A549 (cell line): ENCODE results near the gene AUTS2. TPM values are rescaled to one million over a fixed set of nuclear protein-coding genes. Genes with fewer than 3 reads are reported as not detected.

Experiments used
- ATAC-seq, 2 experiments: fragments of 200-7000 bp in 1 of 2; fragments of >200 bp in 1 of 2; cut with Nextera tagmentation in 1 of 2; cut with Tn5 transposase in 1 of 2; 3 replicates each; pipeline versions ENCODE4 v1.8.0 to v1.9.1; 2018 to 2020; ENCODE audit warnings: mild to moderate bottlenecking in 1 of 2, moderate library complexity in 1 of 2
- CTCF ChIA-PET: fragments of 300-600 bp; sonication (Branson Sonifier 250); formaldehyde crosslinking; extraction: SDS; loops from one replicate; lab custom pipeline; 2021; ENCODE audit warnings: antibody characterized with exemption, inconsistent platforms; lab: Yijun Ruan, JAX
- POLR2A ChIA-PET: fragments of 350-600 bp; formaldehyde crosslinking; extraction: SDS; loops from one replicate; lab custom pipeline; 2021; ENCODE audit warnings: antibody characterized with exemption, inconsistent platforms; lab: Yijun Ruan, JAX
- DNase-seq, 2 experiments: peaks; one replicate each; pipeline versions ENCODE4 v3.0.0 to v3.0.0-alpha.2; 2011 to 2016; ENCODE audit warnings: low read depth in 1 of 2, low spot score in 1 of 2
- FAIRE-seq: peaks from 2 replicates; lab custom pipeline; 2011; peaks lifted over from hg19 to GRCh38; lab: Jason Lieb, UNC
- H3K27ac ChIP-seq, 2 experiments: fragments of >200 bp; sonication (Bioruptor Twin); formaldehyde crosslinking; 3 replicates each; pipeline ENCODE4 v1.5.1; 2016 to 2017
- H3K4me1 ChIP-seq: fragments of >200 bp; sonication (Bioruptor Twin); formaldehyde crosslinking; 3 replicates; pipeline ENCODE4 v1.6.1; 2016
- H3K4me2 ChIP-seq: fragments of >200 bp; sonication (Bioruptor Twin); formaldehyde crosslinking; 3 replicates; pipeline ENCODE4 v1.6.1; 2016
- H3K4me3 ChIP-seq: fragments of >200 bp; sonication (Bioruptor Twin); formaldehyde crosslinking; 3 replicates; pipeline ENCODE4 v1.5.1; 2016
- H3K9me3 ChIP-seq: fragments of >200 bp; sonication (Bioruptor Twin); formaldehyde crosslinking; 3 replicates; pipeline ENCODE4 v1.6.1; 2016
- CBX8 ChIP-seq: fragments of 200-600 bp; sonication (generic); IDR thresholded peaks from 2 replicates; pipeline ENCODE4 v1.6.1; 2016
- EHF ChIP-seq: fragments of 250-450 bp; sonication (Bioruptor Pico); IDR thresholded peaks from 2 replicates; pipeline ENCODE4 v1.5.0; 2020; ENCODE audit warnings: mild to moderate bottlenecking
- EHMT2 ChIP-seq: fragments of 200-600 bp; sonication (generic); IDR thresholded peaks from 2 replicates; pipeline ENCODE4 v1.6.1; 2016; ENCODE audit warnings: antibody characterized with exemption, low read depth, mild to moderate bottlenecking, moderate library complexity
- ELK1 ChIP-seq: fragments of 150-350 bp; IDR thresholded peaks from 2 replicates; pipeline ENCODE4 v1.6.1; 2014; ENCODE audit warnings: low read depth, mild to moderate bottlenecking, low read length
- ESRRA ChIP-seq: fragments of 150-350 bp; IDR thresholded peaks from 2 replicates; pipeline ENCODE4 v1.6.1; 2014; ENCODE audit warnings: mild to moderate bottlenecking, low read length, borderline replicate concordance
- HDAC2 ChIP-seq: fragments of 200-600 bp; sonication (generic); IDR thresholded peaks from 2 replicates; pipeline ENCODE4 v1.6.1; 2016
- HEYL ChIP-seq: fragments of 250-450 bp; sonication (Bioruptor Pico); IDR thresholded peaks from 2 replicates; pipeline ENCODE4 v1.8.0; 2021; ENCODE audit warnings: mild to moderate bottlenecking, moderate library complexity
- HMGXB4 ChIP-seq: fragments of 250-450 bp; sonication (Bioruptor Pico); IDR thresholded peaks from 2 replicates; pipeline ENCODE4 v1.5.0; 2021; ENCODE audit warnings: mild to moderate bottlenecking, moderate library complexity, borderline replicate concordance
- HOXA7 ChIP-seq: fragments of 250-450 bp; sonication (Bioruptor Pico); IDR thresholded peaks from 2 replicates; pipeline ENCODE4 v1.5.0; 2020; ENCODE audit warnings: mild to moderate bottlenecking, moderate library complexity
- HOXB13 ChIP-seq: fragments of 250-450 bp; sonication (Bioruptor Pico); IDR thresholded peaks from 2 replicates; pipeline ENCODE4 v1.5.0; 2020; ENCODE audit warnings: low read depth, mild to moderate bottlenecking, moderate library complexity
- HOXB5 ChIP-seq: fragments of 250-450 bp; sonication (Bioruptor Pico); IDR thresholded peaks from 2 replicates; pipeline ENCODE4 v1.5.0; 2020; ENCODE audit warnings: mild to moderate bottlenecking, moderate library complexity
- JUNB ChIP-seq: fragments of >200 bp; sonication (Bioruptor Twin); formaldehyde crosslinking; IDR thresholded peaks from 2 replicates; pipeline ENCODE4 v1.6.1; 2016
- KDM1A ChIP-seq: fragments of 200-600 bp; sonication (generic); IDR thresholded peaks from 2 replicates; pipeline ENCODE4 v1.6.1; 2016; ENCODE audit warnings: low read depth, mild to moderate bottlenecking
- MAFK ChIP-seq: fragments of 450-650 bp; IDR thresholded peaks from 2 replicates; pipeline ENCODE4 v1.6.1; 2014; ENCODE audit not compliant: partially characterized antibody
- MYC ChIP-seq: IDR thresholded peaks from 2 replicates; pipeline ENCODE4 v1.6.1; 2012; ENCODE audit warnings: mild to moderate bottlenecking, inconsistent platforms, low read length, improper control_type of control experiment, borderline replicate concordance
- NFE2L2 ChIP-seq: fragments of 150-350 bp; conservative IDR thresholded peaks from 2 replicates; pipeline ENCODE4 v1.6.1; 2014; ENCODE audit warnings: low read length
- NPAS2 ChIP-seq: fragments of 250-450 bp; sonication (Bioruptor Pico); IDR thresholded peaks from 2 replicates; pipeline ENCODE4 v1.8.0; 2022; ENCODE audit warnings: mild to moderate bottlenecking, moderate library complexity, borderline replicate concordance
- NR3C1 ChIP-seq: fragments of >200 bp; sonication (Bioruptor Twin); formaldehyde crosslinking; IDR thresholded peaks from 3 replicates; pipeline ENCODE4 v1.6.1; 2017
- PBX3 ChIP-seq: IDR thresholded peaks from 2 replicates; pipeline ENCODE4 v1.6.1; 2012
- POLR2AphosphoS2 ChIP-seq: conservative IDR thresholded peaks from 2 replicates; pipeline ENCODE4 v1.6.1; 2012; ENCODE audit warnings: low read length, improper control_type of control experiment, inconsistent platforms
- RARB ChIP-seq: fragments of 250-450 bp; sonication (Bioruptor Pico); IDR thresholded peaks from 2 replicates; pipeline ENCODE4 v1.8.0; 2021; ENCODE audit warnings: mild to moderate bottlenecking, moderate library complexity
- RFX5 ChIP-seq: fragments of 450-650 bp; IDR thresholded peaks from 2 replicates; pipeline ENCODE4 v1.7.1; 2014; ENCODE audit warnings: antibody characterized with exemption, mild to moderate bottlenecking, moderate library complexity
- RNF2 ChIP-seq: fragments of 200-600 bp; sonication (generic); IDR thresholded peaks from 2 replicates; pipeline ENCODE4 v1.6.1; 2016; ENCODE audit warnings: low read depth, mild to moderate bottlenecking, antibody characterized with exemption, moderate library complexity, borderline replicate concordance
- TP53 ChIP-seq: fragments of 250-450 bp; sonication (Bioruptor Pico); IDR thresholded peaks from 2 replicates; pipeline ENCODE4 v1.5.0; 2021; ENCODE audit warnings: mild to moderate bottlenecking, moderate library complexity
- ZC3H11A ChIP-seq: fragments of 450-650 bp; IDR thresholded peaks from 2 replicates; pipeline ENCODE4 v1.6.1; 2014; ENCODE audit warnings: antibody characterized with exemption, mild to moderate bottlenecking
- ZFP36 ChIP-seq: fragments of 450-650 bp; IDR thresholded peaks from 2 replicates; pipeline ENCODE4 v1.6.1; 2014; ENCODE audit warnings: borderline replicate concordance; ENCODE audit not compliant: partially characterized antibody
- ZSCAN20 ChIP-seq: fragments of 250-450 bp; sonication (Bioruptor Pico); IDR thresholded peaks from 2 replicates; pipeline ENCODE4 v1.8.0; 2022; ENCODE audit warnings: mild to moderate bottlenecking, moderate library complexity
- WGBS: methylation state at CpG from one replicate; pipeline ENCODE4 v1.1.6; 2017; ENCODE audit errors: missing lambda C conversion rate; 5-methylcytosine and 5-hydroxymethylcytosine counted together
- polyA plus RNA-seq, 4 experiments: library from polyadenylated mRNA; depleted of rRNA in 3 of 4; stranded (reverse); fragments of >200 nt; fragmentation: RNase III in 1 of 4; extraction: RNeasy Plus Mini Kit Qiagen cat#74134 plus additional on column Dnase treatment in 1 of 4; gene quantifications; 2 replicates in 3 of 4; 3 replicates in 1 of 4; pipeline ENCODE4 v1.2.3, GENCODE V29; 2011 to 2017
- TF ChIP-seq, protein P1 (sequence below): IDR thresholded peaks from 2 replicates; pipeline ENCODE4 v1.6.1; 2012
- TF ChIP-seq, protein P2 (sequence below): fragments of 450-650 bp; IDR thresholded peaks from 2 replicates; pipeline ENCODE4 v1.6.1; 2014; ENCODE audit warnings: antibody characterized with exemption
- TF ChIP-seq, protein P3 (sequence below): fragments of 250-450 bp; sonication (Bioruptor Pico); IDR thresholded peaks from 2 replicates; pipeline ENCODE4 v1.5.0; 2020; ENCODE audit warnings: low read depth, mild to moderate bottlenecking, moderate library complexity

The AUTS2 gene
- polyA plus RNA-seq, 2 of the 4 experiments (the other 2 are of a cell fraction): 1.6 to 3.6 TPM

DNA sequence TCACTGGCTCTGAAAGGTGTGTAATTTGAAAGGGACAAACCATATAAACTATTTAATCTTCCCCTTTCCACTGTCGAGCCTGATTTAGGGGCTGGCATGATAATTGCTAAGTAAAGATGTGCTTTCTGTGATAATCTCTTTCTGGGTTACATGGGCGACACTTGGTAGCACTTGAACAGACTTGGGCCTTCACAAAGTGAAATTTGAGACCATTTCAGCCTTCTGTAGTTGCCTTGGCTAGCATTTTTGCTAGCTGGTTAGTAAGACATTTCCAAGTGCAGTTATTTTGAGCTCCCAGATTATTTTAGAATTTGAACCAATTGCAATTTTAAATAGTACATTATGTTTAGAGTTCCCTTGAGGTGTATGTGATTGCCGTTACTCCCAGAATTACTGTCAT lies 1101.0 kb downstream of the AUTS2 start:
- FAIRE-seq (no peak), ATAC-seq (no peak)
- ChIA-PET CTCF (interaction anchor here (1.0 to 3.6 kb wide), 9 partner anchors 9 to 954 kb away, joined by 3 to 39 read pairs (median 3); no protein-coding TSS in a partner anchor), POLR2A (no interaction called here)
- Histone ChIP-seq H3K9me3 (no peaks in the 10 kb centered on the region), H3K27ac (no peak overlapping the region), H3K4me1 (no peaks in the 10 kb centered on the region)
- WGBS: 52% methylated on average over 3 of the region's 3 CpGs
- TF ChIP-seq MYC: no peak
- no peak for TF ChIP-seq ELK1
- TF ChIP-seq KDM1A: no peak
- no peak for TF ChIP-seq POLR2AphosphoS2
- no peak for TF ChIP-seq JUNB
- no peak for TF ChIP-seq EHMT2
- no peak for TF ChIP-seq HOXB5 (CRISPR knock-in tag)
- TF ChIP-seq PBX3: no peak
- no peak for TF ChIP-seq HOXB13 (CRISPR knock-in tag)
- TF ChIP-seq EHF (CRISPR knock-in tag): no peak
- no peak for TF ChIP-seq NR3C1
- TF ChIP-seq HOXA7 (CRISPR knock-in tag): no peak
- TF ChIP-seq ZFP36: no peak
- TF ChIP-seq, all 56 proteins: peak for 0
- Histone ChIP-seq H3K4me2 (no peak overlapping the region), H3K4me3 (no peak overlapping the region)
- DNase-seq: no peak

GRCh38 chr7:70700055-70700940 lies 1102.0 kb downstream of the AUTS2 start:
- Histone ChIP-seq H3K4me3 (no peak overlapping the region), H3K4me1 (no peaks in the 10 kb centered on the region), H3K9me3 (no peaks in the 10 kb centered on the region), H3K4me2 (no peak overlapping the region), H3K27ac (no peak overlapping the region)
- FAIRE-seq (no peak), ATAC-seq (no peak), DNase-seq (no peak)
- no peak for TF ChIP-seq MAFK
- TF ChIP-seq, protein P1, sequence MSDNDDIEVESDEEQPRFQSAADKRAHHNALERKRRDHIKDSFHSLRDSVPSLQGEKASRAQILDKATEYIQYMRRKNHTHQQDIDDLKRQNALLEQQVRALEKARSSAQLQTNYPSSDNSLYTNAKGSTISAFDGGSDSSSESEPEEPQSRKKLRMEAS: no peak
- TF ChIP-seq RNF2: no peak
- no peak for TF ChIP-seq HEYL (CRISPR knock-in tag)
- CTCF ChIA-PET: interaction anchor here (3.6 kb wide), 1 partner anchor 657 kb away, joined by 32 read pairs; no protein-coding TSS in a partner anchor
- 43% methylated on average over 11 of the region's 11 CpGs for WGBS
- POLR2A ChIA-PET: no interaction called here

DNA sequence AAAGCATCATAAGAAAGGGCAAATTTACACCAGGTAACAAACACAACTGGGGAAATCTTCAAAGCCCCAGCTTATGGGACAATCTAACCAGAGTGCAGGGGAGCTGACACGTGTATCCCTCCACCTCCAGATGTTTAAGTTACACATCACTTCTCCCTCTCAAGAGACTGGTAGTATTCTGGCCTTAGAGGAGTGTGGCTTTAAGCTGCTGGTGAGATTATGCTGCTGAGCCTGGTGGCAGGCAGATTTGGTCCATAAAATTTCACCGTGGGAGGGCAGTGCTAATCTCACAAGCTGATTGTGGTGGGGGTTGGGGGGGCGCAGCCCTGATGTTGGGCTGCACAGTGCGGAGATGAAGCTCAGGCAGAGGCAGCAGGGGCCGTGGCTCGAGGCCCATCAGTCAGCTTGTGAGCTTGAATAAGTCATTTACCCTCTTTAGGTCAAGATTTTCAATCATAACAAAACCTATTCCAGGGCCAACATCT lies 1102.7 kb downstream of the AUTS2 start:
- POLR2A ChIA-PET: no interaction called here
- TF ChIP-seq ZC3H11A: no peak
- TF ChIP-seq ZSCAN20: no peak
- no peak for TF ChIP-seq RARB (CRISPR knock-in tag)
- TF ChIP-seq, protein P2, sequence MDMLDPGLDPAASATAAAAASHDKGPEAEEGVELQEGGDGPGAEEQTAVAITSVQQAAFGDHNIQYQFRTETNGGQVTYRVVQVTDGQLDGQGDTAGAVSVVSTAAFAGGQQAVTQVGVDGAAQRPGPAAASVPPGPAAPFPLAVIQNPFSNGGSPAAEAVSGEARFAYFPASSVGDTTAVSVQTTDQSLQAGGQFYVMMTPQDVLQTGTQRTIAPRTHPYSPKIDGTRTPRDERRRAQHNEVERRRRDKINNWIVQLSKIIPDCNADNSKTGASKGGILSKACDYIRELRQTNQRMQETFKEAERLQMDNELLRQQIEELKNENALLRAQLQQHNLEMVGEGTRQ: no peak
- no peak for TF ChIP-seq HDAC2
- no peak for TF ChIP-seq CBX8
- no peak for TF ChIP-seq TP53
- TF ChIP-seq NPAS2 (CRISPR knock-in tag): no peak
- no peak for TF ChIP-seq RFX5
- TF ChIP-seq, protein P3, sequence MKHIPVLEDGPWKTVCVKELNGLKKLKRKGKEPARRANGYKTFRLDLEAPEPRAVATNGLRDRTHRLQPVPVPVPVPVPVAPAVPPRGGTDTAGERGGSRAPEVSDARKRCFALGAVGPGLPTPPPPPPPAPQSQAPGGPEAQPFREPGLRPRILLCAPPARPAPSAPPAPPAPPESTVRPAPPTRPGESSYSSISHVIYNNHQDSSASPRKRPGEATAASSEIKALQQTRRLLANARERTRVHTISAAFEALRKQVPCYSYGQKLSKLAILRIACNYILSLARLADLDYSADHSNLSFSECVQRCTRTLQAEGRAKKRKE (CRISPR knock-in tag): no peak
- TF ChIP-seq HMGXB4 (CRISPR knock-in tag): no peak
- TF ChIP-seq NFE2L2: no peak
- no peak for TF ChIP-seq ESRRA
- FAIRE-seq: no peak
- DNase-seq: no peak
- Histone ChIP-seq H3K9me3 (no peaks in the 10 kb centered on the region), H3K27ac (no peak overlapping the region), H3K4me1 (no peaks in the 10 kb centered on the region), H3K4me2 (no peak overlapping the region), H3K4me3 (no peak overlapping the region)
- WGBS: 30% methylated on average over 6 of the region's 6 CpGs
- ATAC-seq: no peak
- CTCF ChIA-PET: no interaction called here
